Sigmoid colon (tissue), 4 donors: Measurements from ENCODE around the gene MYO19.

Experiments
- CTCF ChIP-seq, 4 experiments: fragments of 450-650 bp in 3 of 4; fragments of 200-600 bp in 1 of 4; IDR thresholded peaks; one replicate each; pipeline ENCODE4 v1.5.1; 2016 to 2019; ENCODE audit warnings: antibody characterized with exemption in 4 of 4, mild to moderate bottlenecking in 3 of 4, moderate library complexity in 2 of 4
- EP300 ChIP-seq, 4 donors: sonication (generic); formaldehyde crosslinking; IDR thresholded peaks; one replicate each; pipeline ENCODE4 v1.6.1; 2017; ENCODE audit warnings: antibody characterized with exemption in 4 of 4
- POLR2AphosphoS5 ChIP-seq, 4 donors: sonication (generic); formaldehyde crosslinking; IDR thresholded peaks; one replicate each; pipeline ENCODE4 v1.6.1; 2017; ENCODE audit warnings: antibody characterized with exemption in 4 of 4

- TF ChIP-seq CTCF (IDR thresholded peaks at IDR 0.05) (no peak), EP300 (IDR thresholded peaks at IDR 0.05) (no peak), POLR2AphosphoS5 (IDR thresholded peaks at IDR 0.05) (no peak)
Measured at GRCh38 chr17:36496018-36496789, 38.5 kb downstream of the MYO19 start.
